HG03066 (cell line): ENCODE data around the gene FANCM.

Experiments
- ATAC-seq: cut with Tn5 transposase; IDR thresholded peaks from one replicate; pipeline ENCODE4 v1.9.1; 2021; ENCODE audit warnings: low read depth; ENCODE audit not compliant: unreplicated experiment

FANCM gene

GRCh38 chr14:45135659-45136395 is at the start of gene FANCM:
FANCM (plus strand) TSS chr14:45135930; CDS start chr14:45136032, 102 bp downstream.
- ATAC-seq: peak; percentile 33

GRCh38 chr14:45089813-45090212 is 45.9 kb upstream of the FANCM start:
- peak; percentile 64 for ATAC-seq

GRCh38 chr14:45091710-45092109 is 44.0 kb upstream of the FANCM start:
- no peak for ATAC-seq

GRCh38 chr14:45094275-45094674 is 41.5 kb upstream of the FANCM start:
- ATAC-seq: no peak

GRCh38 chr14:45095143-45095542 is 40.6 kb upstream of the FANCM start:
- no peak for ATAC-seq

- no peak for ATAC-seq
Measured at GRCh38 chr14:45096218-45096617, 39.5 kb upstream of the FANCM start.

- no peak for ATAC-seq
Measured at GRCh38 chr14:45103806-45104205, 31.9 kb upstream of the FANCM start.

- ATAC-seq: no peak
Measured at GRCh38 chr14:45104561-45104960, 31.2 kb upstream of the FANCM start.

GRCh38 chr14:45112896-45113781 is 22.6 kb upstream of the FANCM start:
- no peak for ATAC-seq

GRCh38 chr14:45114327-45114726 is 21.4 kb upstream of the FANCM start:
- no peak for ATAC-seq

- ATAC-seq: no peak
Measured at GRCh38 chr14:45118594-45118993, 17.1 kb upstream of the FANCM start.

- ATAC-seq: no peak
Measured at GRCh38 chr14:45120096-45120495, 15.6 kb upstream of the FANCM start.

GRCh38 chr14:45123271-45123670 is 12.5 kb upstream of the FANCM start:
- no peak for ATAC-seq

- no peak for ATAC-seq
Measured at GRCh38 chr14:45125754-45126153, 10.0 kb upstream of the FANCM start.

- ATAC-seq: no peak
Measured at GRCh38 chr14:45128963-45129629, 6.6 kb upstream of the FANCM start.

- ATAC-seq: no peak
Measured at GRCh38 chr14:45133683-45134050, 2.1 kb upstream of the FANCM start.

- peak; percentile 93 for ATAC-seq
Measured at GRCh38 chr14:45134051-45134958, 1.4 kb upstream of the FANCM start, which contains the start of gene FKBP3. FKBP3 (minus strand) TSS chr14:45134481; CDS start chr14:45134456, 25 bp downstream.

GRCh38 chr14:45135156-45135555 is 574 bp upstream of the FANCM start:
- no peak for ATAC-seq

- no peak for ATAC-seq
Measured at GRCh38 chr14:45136399-45136798, 669 bp downstream of the FANCM start.

- no peak for ATAC-seq
Measured at GRCh38 chr14:45140661-45141187, 5.0 kb downstream of the FANCM start.
